Osteoblast (primary cell): ENCODE data around the gene DIRAS1. TPM values are rescaled to one million over a fixed set of nuclear protein-coding genes. Genes with fewer than 3 reads are reported as not detected.

Source experiments
- DNase-seq: peaks from one replicate; pipeline ENCODE4 v3.0.0; 2011; ENCODE audit warnings: low spot score, mixed read lengths; ENCODE audit not compliant: insufficient read length; ENCODE audit errors: missing footprints
- H2AFZ ChIP-seq: 2 replicates; pipeline ENCODE4 v1.6.0; 2011; ENCODE audit warnings: mild to moderate bottlenecking, low read length
- H3K27ac ChIP-seq: 2 replicates; pipeline ENCODE4 v1.5.1; 2011; ENCODE audit warnings: mild to moderate bottlenecking, low read depth, low read length, moderate library complexity
- H3K27me3 ChIP-seq: 2 replicates; pipeline ENCODE4 v1.6.0; 2012; ENCODE audit warnings: mild to moderate bottlenecking, control low read depth, inconsistent platforms, low read length, moderate library complexity; ENCODE audit not compliant: insufficient read depth
- H3K36me3 ChIP-seq: 2 replicates; pipeline ENCODE4 v1.5.1; 2011; ENCODE audit warnings: mild to moderate bottlenecking, low read length, control low read depth, moderate library complexity; ENCODE audit not compliant: insufficient read depth
- H3K4me1 ChIP-seq: 2 replicates; pipeline ENCODE4 v1.5.1; 2011; ENCODE audit warnings: mild to moderate bottlenecking, low read length, control low read depth, moderate library complexity; ENCODE audit not compliant: insufficient read depth
- H3K4me2 ChIP-seq: 2 replicates; pipeline ENCODE4 v1.6.0; 2011; ENCODE audit warnings: mild to moderate bottlenecking, low read length; ENCODE audit not compliant: insufficient read depth
- H3K4me3 ChIP-seq: fragments of 200-600 bp; sonication (generic); 3 replicates; pipeline ENCODE4 v1.5.1; 2012; ENCODE audit warnings: mild to moderate bottlenecking, low read length, inconsistent platforms; ENCODE audit not compliant: insufficient read depth
- H3K79me2 ChIP-seq: 2 replicates; pipeline ENCODE4 v1.6.0; 2012; ENCODE audit warnings: mild to moderate bottlenecking, low read length, control low read depth, inconsistent platforms; ENCODE audit not compliant: insufficient read depth
- H3K9me3 ChIP-seq: 2 replicates; pipeline ENCODE4 v1.5.1; 2011; ENCODE audit warnings: low read depth, low read length, control low read depth
- H4K20me1 ChIP-seq: 2 replicates; pipeline ENCODE4 v1.6.0; 2012; ENCODE audit warnings: mild to moderate bottlenecking, low read length, control low read depth; ENCODE audit not compliant: insufficient read depth
- CTCF ChIP-seq: IDR thresholded peaks from 2 replicates; pipeline ENCODE4 v1.5.1; 2011; ENCODE audit warnings: mild to moderate bottlenecking, low read depth, low read length, moderate library complexity; ENCODE audit errors: extremely low read depth
- total RNA-seq: library from RNA; depleted of rRNA; stranded (reverse); fragments of >200 nt; gene quantifications from 2 replicates; pipeline ENCODE4 v1.2.3, GENCODE V29; 2012

Gene DIRAS1
- total RNA-seq, 1 donor = 14.8 TPM

DNA sequence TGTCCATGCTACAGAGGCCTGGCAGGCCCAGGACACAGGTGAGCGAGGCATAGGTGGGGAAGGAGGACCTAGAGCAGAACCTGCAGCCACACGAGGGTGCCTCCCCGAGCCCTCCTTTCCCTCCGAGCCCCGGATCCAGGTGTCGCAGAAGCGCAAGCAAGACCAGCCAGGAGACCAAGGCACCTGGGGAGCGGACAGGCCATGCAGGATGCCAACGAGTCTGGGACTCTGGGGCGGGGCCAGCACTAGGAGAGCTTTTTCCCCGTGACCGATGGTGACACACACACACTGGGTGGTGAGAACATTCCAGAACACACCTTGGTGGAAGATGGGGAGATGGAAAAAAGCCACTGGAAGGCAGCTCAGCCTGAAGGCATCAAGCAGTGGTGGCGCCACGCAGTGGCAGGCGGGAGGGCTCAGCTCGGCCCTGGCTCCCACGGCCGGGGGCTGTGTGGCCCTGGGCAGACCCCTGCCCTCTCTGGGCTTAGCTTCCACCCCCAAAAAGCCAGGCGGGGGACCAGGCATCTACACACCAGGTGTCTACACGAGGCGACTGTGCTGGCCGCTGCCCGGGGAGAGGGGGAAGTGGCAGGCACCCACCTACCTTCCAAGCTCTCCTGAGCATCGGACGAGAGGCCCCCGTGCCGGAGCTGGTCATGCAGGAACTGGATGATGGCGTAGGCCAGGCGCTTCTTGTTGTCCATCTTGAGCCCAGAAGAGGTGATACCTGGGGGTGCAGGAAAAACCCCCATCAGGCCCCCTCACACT lies 47.4 kb upstream of the DIRAS1 start:
- H3K4me3 ChIP-seq = no peak overlapping the region
- H3K79me2 ChIP-seq = peaks cover 61% of the 10 kb centered on the region

GRCh38 chr19:2767688-2768087 lies 46.5 kb upstream of the DIRAS1 start:
- Histone ChIP-seq H3K4me3 (no peak overlapping the region), H3K4me2 (no peak overlapping the region), H3K79me2 (peaks cover 60% of the 10 kb centered on the region), H2AFZ (no peak overlapping the region), H3K9me3 (no peaks in the 10 kb centered on the region), H4K20me1 (peaks cover 38% of the 10 kb centered on the region), H3K27ac (no peak overlapping the region), H3K27me3 (no peaks in the 10 kb centered on the region), H3K36me3 (peaks cover 30% of the 10 kb centered on the region), H3K4me1 (no peaks in the 10 kb centered on the region)
- peak; percentile 62 for DNase-seq
- no peak for TF ChIP-seq CTCF

More for the DNA sequence above, 47.4 kb upstream of the DIRAS1 start:
- Histone ChIP-seq H3K36me3 (peaks cover 28% of the 10 kb centered on the region), H3K4me2 (no peak overlapping the region), H3K4me1 (no peaks in the 10 kb centered on the region), H3K27me3 (no peaks in the 10 kb centered on the region), H3K9me3 (no peaks in the 10 kb centered on the region), H4K20me1 (peaks cover 38% of the 10 kb centered on the region), H2AFZ (no peak overlapping the region), H3K27ac (no peak overlapping the region)
- no peak for TF ChIP-seq CTCF
- DNase-seq = peak; percentile 38

DNA sequence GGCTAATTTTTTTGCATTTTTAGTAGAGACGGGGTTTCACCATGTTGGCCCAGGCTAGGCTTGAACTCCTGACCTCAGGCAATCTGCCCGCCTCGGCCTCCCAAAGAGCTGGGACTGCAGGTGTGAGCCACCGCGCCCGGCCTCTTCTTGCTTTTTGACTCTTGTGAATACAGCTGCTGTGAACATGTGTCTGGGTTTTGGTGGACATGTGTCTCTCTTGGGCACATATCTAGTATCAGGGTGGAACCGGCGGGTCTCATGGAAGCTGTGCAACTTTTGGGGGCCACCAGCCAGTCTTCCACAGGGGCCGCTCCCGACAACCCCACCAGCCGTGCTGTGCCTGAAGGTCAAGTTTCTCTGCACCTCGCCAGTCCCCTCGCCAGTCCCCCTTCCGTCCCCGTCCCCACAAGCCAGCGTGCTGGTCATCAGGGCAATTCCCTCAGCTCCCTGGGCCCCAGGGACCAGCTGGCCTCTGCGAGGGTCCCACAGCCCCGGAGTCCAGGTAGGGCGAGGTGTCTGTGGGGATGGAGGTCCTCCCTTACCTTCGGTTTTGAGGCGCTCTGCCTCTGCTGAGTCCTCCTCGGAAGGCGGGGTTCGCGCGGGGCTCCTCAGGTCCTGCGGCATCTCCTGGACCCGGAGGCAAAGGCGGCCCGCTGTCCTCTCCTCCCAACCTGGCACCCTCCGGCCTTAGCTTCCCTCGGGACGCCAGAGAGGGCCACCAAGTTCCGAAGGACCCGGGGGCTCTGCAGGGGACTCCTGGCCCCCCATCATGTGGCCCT lies 45.6 kb upstream of the DIRAS1 start:
- peak; percentile 58 for DNase-seq
- Histone ChIP-seq H3K27me3 (no peaks in the 10 kb centered on the region), H3K9me3 (no peaks in the 10 kb centered on the region), H3K4me3 (no peak overlapping the region), H3K79me2 (peaks cover 51% of the 10 kb centered on the region), H2AFZ (no peak overlapping the region), H3K4me2 (no peak overlapping the region), H3K27ac (no peak overlapping the region), H4K20me1 (peaks cover 29% of the 10 kb centered on the region), H3K36me3 (peaks cover 32% of the 10 kb centered on the region), H3K4me1 (no peaks in the 10 kb centered on the region)
- TF ChIP-seq CTCF = no peak

DNA sequence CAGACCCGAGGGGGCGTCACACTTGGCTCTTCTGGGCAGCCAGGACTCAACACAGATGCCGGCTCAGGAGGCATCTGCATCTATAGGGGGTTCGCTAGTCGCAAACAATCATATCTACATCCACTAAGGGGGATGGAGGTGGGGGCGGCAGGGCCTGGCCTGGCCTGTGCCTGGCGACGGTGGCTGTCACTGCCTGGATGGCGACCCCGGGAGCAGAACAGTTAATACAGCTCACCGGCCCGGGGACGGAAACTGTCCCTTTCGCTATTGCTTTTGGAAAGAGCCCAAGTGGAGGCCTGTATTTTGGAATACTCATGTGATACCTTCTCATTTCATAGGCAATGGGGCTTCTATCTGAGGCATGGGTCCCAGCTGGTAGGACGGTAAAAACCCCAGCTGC lies 44.2 kb upstream of the DIRAS1 start:
- Histone ChIP-seq H3K27ac (no peak overlapping the region), H3K4me1 (no peaks in the 10 kb centered on the region), H4K20me1 (peaks cover 21% of the 10 kb centered on the region), H3K27me3 (no peaks in the 10 kb centered on the region), H2AFZ (no peak overlapping the region), H3K79me2 (peaks cover 37% of the 10 kb centered on the region), H3K4me2 (no peak overlapping the region), H3K4me3 (no peak overlapping the region), H3K9me3 (no peaks in the 10 kb centered on the region), H3K36me3 (peaks cover 43% of the 10 kb centered on the region)
- DNase-seq = peak; percentile 22
- no peak for TF ChIP-seq CTCF
